ENCODE data around the gene ZNF747.

DNA sequence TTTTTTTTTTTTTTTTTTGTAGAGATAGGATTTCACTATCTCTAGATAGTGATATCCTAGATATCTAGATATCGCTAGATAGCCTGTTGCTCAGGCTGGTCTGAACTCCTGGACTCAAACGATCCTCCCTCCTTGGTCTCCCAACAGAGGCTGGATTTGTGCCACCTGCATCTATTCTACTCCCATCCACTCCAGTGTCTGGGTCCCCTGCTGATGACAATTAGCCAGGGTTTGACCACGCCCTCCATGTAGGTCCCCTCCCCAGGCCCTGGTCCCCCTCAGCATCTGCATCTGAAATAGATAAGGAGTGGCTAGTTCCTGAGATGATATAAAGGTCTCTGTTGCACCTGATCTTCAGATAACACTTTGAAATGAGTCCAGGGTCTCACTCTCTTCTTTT lies 34.6 kb upstream of the ZNF747 start:
- no peak for TF ChIP-seq ISL1 (CRISPR knock-in tag; IDR thresholded peaks at IDR 0.05)
- TF ChIP-seq ARNTL (CRISPR knock-in tag; IDR thresholded peaks at IDR 0.05; ENCODE audit: borderline replicate concordance, low read depth), result no peak
- TF ChIP-seq, protein P1, sequence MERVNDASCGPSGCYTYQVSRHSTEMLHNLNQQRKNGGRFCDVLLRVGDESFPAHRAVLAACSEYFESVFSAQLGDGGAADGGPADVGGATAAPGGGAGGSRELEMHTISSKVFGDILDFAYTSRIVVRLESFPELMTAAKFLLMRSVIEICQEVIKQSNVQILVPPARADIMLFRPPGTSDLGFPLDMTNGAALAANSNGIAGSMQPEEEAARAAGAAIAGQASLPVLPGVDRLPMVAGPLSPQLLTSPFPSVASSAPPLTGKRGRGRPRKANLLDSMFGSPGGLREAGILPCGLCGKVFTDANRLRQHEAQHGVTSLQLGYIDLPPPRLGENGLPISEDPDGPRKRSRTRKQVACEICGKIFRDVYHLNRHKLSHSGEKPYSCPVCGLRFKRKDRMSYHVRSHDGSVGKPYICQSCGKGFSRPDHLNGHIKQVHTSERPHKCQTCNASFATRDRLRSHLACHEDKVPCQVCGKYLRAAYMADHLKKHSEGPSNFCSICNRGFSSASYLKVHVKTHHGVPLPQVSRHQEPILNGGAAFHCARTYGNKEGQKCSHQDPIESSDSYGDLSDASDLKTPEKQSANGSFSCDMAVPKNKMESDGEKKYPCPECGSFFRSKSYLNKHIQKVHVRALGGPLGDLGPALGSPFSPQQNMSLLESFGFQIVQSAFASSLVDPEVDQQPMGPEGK (CRISPR knock-in tag; IDR thresholded peaks at IDR 0.05; ENCODE audit: borderline replicate concordance), result no peak
- no peak for TF ChIP-seq TCF4 (CRISPR knock-in tag; IDR thresholded peaks at IDR 0.05; ENCODE audit: borderline replicate concordance)

All from SK-N-SH treated with all-trans-retinoic acid at 6 μM for 48 hours (cell line).